NCI-H524 treated with DMSO at 0.1 percent for 48 hours (cell line): ENCODE results near the gene MMP19.
A peak's percentile ranks its signal among the peaks of the same experiment; 100 is the strongest.
"Not testable (repeated sequence)": the region's sequence is repeated elsewhere in the genome, so short reads cannot be mapped to it uniquely, and the experiment has no call there.

Experiments used
- DNase-seq: peaks from one replicate; lab custom pipeline; 2025; lab: John Stamatoyannopoulos, UW

Gene MMP19

GRCh38 chr12:55843431-55843830, 695 bp upstream of the MMP19 start:
- DNase-seq, result no peak

GRCh38 chr12:55840581-55841351, 2.0 kb downstream of the MMP19 start:
- DNase-seq, result no peak

GRCh38 chr12:55839345-55840140, 3.2 kb downstream of the MMP19 start:
- no peak for DNase-seq

- DNase-seq, result no peak
These were observed 4.4 kb downstream of the MMP19 start for GRCh38 chr12:55838361-55838760.

GRCh38 chr12:55834400-55834799, 8.3 kb downstream of the MMP19 start:
- not testable (repeated sequence) for DNase-seq

- no peak for DNase-seq
These were observed 9.7 kb downstream of the MMP19 start for GRCh38 chr12:55833056-55833455.

GRCh38 chr12:55831447-55831815, 11.3 kb downstream of the MMP19 start:
- DNase-seq, result no peak

GRCh38 chr12:55830601-55831446, 11.9 kb downstream of the MMP19 start:
- no peak for DNase-seq

- no peak for DNase-seq
These were observed 12.7 kb downstream of the MMP19 start for GRCh38 chr12:55829967-55830600.

- no peak for DNase-seq
These were observed 14.4 kb downstream of the MMP19 start for GRCh38 chr12:55828357-55828756.

- DNase-seq, result no peak
These were observed 14.9 kb downstream of the MMP19 start for GRCh38 chr12:55827806-55828205.

- no peak for DNase-seq
These were observed 18.0 kb downstream of the MMP19 start for GRCh38 chr12:55824726-55825125.

- no peak for DNase-seq
These were observed 19.3 kb downstream of the MMP19 start for GRCh38 chr12:55823419-55823818.

- no peak for DNase-seq
These were observed 20.5 kb downstream of the MMP19 start for GRCh38 chr12:55822228-55822627.

GRCh38 chr12:55820679-55821078, 22.1 kb downstream of the MMP19 start:
- DNase-seq, result no peak

- DNase-seq, result no peak
These were observed 23.9 kb downstream of the MMP19 start for GRCh38 chr12:55818886-55819285.

- no peak for DNase-seq
These were observed 24.5 kb downstream of the MMP19 start for GRCh38 chr12:55818140-55818728.

GRCh38 chr12:55817345-55818139, 25.2 kb downstream of the MMP19 start, which contains the start of the genes ORMDL2 and SARNP:
TSS of gene ORMDL2 (plus strand) at chr12:55818041. CDS start at chr12:55819000, 959 bp downstream.
TSS of gene SARNP (minus strand) at chr12:55817724. CDS start at chr12:55817701, 23 bp downstream.
- peak; percentile 98 for DNase-seq

GRCh38 chr12:55816881-55817344, 25.8 kb downstream of the MMP19 start:
- no peak for DNase-seq

- DNase-seq, result no peak
These were observed 27.3 kb downstream of the MMP19 start for GRCh38 chr12:55815473-55815872.
